HG03354 (cell line): ENCODE measurements around the gene TMED10.
"Not testable (repeated sequence)": the region's sequence is repeated elsewhere in the genome, so short reads cannot be mapped to it uniquely, and the experiment has no call there.

Experiments
- ATAC-seq: cut with Tn5 transposase; IDR thresholded peaks from one replicate; pipeline ENCODE4 v1.9.1; 2021; ENCODE audit warnings: mild to moderate bottlenecking; ENCODE audit not compliant: unreplicated experiment, poor library complexity, severe bottlenecking

TMED10 gene

DNA sequence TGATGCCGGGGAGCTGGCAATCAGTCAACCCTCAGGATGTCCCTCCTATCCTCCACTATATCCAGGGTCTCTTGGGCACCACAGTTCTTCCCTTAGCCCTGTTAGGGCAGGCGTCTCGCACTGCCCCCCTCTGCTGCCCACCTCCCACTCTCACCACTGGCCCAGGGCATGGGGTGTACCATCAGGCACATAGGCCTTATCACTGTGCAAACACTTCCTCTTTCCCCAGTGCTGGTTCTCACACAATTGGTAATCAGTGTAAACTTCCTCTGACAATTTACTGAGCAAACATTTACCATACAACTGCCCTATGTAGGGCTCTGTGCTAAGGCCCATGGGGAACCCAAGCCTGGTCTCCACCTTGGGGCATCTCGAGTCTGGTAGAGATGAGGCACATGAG, 20.1 kb upstream of the TMED10 start:
- no peak for ATAC-seq

DNA sequence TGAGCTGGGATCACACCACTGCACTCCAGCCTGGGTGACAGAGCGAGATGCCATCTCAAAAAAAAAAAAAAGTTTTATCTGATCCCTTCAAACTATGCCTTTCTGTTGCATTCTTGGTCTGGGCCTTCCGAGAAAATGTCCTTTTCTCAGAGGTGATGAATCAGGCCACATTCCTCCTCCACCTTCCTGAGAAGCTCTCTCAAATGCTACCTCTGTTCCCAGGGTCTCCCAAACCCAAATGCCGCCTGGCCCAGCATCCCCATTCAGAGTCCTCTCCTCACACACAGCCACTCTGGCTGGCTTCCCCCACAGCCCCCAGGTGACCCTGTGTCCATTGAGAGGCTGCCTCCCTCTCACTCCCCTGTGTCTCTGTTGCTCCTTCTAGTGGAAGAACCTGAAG, 19.7 kb upstream of the TMED10 start:
- ATAC-seq = no peak

DNA sequence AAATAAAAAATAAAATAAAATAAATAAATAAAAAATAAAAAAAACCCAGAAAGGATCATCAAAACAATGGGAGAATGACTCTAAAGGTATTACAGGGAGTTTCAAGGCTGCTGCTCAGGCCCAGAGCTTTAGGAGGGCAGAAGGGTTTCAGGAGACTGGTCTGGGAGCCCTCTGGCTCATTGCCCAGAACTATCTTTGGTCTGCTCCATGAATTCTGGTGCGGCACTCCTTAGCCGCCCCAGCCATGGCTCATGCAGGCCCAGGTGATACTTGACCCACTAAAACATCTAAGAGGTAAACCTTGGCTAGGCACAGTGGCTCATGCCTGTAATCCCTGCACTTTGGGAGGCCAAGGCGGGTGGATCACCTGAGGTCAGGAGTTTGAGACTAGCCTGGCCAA, 14.7 kb upstream of the TMED10 start:
- ATAC-seq = no peak

DNA sequence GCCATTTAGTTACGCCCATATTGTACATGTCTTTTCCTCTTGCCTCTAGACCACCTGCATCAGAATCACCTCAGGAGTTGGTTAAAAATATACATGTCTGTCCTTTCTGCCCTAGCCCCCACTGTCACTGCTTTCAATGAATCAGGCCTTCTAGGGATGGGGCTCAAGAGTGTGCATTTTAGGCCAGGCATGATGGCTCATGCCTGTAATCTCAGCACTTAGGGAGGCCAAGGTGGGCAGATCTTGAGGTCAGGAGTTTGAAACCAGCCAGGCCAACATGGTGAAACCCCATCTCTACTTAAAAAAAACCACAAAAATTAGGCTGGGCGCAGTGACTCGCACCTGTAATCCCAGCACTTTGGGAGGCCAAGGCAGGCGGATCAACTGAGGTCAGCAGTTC, 13.6 kb upstream of the TMED10 start:
- no peak for ATAC-seq

DNA sequence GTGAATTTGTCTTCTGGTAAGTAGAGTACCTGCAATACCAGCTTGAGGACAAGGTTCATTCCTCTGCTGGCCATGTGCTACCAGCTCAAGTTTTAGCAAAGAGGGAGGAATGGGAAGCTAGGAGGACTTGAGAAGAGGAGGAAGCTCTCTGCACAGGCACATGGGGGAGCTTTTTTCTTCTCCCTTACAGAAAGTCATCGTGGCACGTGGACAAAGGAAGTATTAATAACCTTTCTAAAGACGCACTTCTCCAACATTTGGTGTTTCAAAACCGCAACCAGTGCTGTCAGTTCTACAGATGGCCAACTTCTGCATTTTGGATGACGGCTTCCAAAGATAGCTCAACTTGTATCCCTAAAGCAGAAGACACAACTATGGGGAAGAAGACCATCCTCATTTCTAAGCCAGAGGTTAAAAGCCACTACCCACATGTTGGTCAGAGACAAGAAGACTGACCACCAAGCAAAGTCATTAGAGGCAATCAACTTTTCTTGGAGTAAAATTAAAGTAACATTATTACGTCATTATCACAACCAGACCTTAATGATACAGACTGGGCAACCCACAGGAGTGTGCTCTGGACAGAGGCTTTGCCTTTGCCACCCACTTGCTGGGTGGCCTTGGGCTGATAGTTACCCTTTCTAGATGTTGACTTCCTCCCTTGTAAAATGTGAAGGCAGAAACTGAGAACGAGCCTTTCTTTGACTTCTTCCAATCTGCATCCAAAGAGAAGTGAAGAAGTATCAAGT, 12.3 kb upstream of the TMED10 start:
- no peak for ATAC-seq

DNA sequence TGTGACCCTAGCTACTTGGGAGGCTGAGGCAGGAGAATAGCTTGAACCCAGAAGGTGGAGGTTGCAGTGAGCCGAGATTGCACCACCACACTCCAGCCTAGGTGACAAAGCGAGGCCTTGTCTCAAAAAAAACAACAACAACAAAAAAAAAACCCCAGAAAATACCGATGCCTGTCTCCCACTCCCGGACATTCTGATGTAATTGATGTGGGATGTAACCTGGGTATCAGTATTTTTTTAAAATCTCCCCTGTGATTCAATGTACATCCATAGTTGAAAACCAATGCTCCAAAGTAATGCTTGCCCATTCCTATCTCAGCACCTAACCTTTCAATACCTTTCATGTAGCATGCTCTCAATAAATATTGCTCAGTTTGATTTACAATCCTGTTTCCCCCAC, 11.7 kb upstream of the TMED10 start:
- no peak for ATAC-seq

- ATAC-seq = no peak
These were observed 10.5 kb upstream of the TMED10 start for GRCh38 chr14:75186953-75187352.

DNA sequence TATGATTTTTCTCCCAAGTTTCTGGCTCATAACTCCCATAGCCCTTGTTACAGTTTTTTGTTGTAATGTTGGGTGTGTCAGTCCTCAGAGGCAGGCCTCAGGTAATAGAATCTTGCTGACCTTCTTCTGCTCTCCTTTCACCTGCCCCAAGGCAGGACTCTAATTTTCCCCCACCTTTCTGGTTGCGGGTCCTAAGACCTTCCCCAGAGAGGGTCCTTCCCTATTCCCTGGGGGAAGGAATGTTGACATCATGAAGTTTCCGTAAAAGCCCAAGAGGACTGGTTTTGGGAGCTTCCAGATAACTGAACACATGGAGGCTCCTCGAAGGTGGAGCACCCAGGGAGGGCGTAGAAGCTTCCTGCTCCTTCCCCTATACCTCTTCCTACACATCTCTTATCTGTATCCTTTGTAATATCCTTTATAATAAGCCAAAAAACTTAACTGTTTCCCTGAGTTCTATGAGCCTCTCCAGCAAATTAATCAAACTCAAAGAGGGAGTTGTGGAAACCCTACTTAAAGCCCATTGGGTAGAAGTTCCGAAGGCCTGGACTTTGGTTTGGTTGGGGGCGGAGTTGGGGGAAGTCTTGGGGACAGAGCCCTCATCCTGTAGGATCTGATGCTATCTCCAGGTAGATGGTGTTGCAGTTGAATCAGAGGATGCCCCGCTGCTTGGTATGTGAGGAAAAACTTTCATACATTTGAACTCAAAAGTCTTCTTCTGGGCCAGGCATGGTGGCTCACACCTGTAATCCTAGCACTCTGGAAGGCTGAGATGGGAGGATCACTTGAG, 9.0 kb upstream of the TMED10 start:
- ATAC-seq = no peak

- no peak for ATAC-seq
These were observed 8.1 kb upstream of the TMED10 start for GRCh38 chr14:75184492-75184891.

DNA sequence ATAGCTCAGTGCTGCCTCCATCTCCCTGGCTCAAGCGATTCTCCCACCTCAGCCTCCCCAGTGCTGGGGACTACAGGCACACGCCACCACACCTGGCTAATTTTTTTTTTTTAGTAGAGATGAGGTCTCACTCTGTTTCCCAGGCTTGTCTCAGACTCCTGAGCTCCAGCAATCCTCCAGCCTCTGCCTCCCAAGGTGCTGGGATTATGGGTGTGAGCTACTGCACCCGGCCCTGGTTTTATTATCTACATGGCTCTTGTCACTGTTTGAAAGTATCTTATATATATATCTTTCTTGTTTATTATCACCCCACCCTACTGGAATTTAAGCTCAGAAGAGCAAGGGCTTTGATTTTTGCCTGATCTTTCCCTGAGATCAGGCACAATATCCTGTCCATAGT, 7.6 kb upstream of the TMED10 start:
- no peak for ATAC-seq

GRCh38 chr14:75183225-75183624, 6.8 kb upstream of the TMED10 start:
- ATAC-seq = no peak

DNA sequence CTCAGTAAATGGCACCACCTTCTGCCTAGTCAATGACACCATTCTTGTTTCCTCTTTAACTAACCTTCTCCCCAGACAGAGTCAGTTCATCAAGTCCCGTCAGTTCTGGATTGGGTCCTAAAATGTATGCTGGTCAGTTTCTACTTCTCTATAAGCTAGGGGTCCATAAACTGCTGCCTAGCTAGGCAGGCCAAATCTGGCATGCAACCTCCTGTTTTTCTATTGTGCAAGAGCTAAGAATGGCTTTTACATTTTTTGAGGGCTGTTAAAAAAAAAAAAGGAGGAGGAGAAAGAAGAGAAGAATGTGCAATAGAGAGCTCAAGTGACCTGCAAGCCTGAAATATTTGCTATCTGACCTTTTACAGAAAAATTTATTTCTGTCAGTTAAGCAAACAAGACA, 6.4 kb upstream of the TMED10 start:
- no peak for ATAC-seq

DNA sequence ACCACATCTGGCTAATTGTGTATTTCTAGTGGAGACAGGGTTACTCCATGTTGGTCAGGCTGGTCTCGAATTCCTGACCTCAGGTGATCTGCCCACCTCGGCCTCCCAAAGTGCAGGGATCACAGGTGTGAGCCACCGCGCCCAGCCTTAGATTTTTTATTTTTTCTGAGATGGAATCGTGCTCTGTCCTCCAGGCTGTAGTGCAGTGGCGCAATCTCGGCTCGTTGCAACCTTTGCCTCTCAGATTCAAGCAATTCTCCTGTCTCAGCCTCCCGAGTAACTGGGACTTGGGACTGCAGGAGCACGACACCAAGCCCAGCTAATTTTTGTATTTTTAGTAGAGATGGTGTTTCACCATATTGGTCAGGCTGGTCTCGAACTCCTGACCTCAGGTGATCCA, 5.8 kb upstream of the TMED10 start:
- not testable (repeated sequence) for ATAC-seq

- no peak for ATAC-seq
These were observed 5.1 kb upstream of the TMED10 start for GRCh38 chr14:75181293-75182062.

DNA sequence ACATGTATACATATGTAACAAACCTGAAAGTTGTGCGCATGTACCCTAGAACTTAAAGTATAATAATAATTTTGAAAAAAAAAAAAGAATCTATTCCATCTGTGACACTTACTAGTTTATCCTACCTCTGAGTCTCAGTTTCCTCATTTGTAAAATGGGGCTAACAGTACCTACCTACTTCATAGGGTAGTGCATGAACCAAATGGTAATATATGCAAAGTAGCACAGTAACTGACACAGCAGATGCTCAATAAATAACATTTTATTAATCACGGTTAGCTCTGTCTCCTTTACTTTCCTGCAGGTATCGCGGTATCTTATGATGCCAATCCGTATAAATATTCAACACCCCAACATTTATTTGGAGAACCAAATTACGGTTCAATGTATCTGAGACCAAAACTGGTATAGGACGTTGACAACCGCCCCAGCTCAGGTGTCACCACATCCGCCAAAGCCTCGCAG, 703 bp downstream of the TMED10 start:
- peak; percentile 21 for ATAC-seq

DNA sequence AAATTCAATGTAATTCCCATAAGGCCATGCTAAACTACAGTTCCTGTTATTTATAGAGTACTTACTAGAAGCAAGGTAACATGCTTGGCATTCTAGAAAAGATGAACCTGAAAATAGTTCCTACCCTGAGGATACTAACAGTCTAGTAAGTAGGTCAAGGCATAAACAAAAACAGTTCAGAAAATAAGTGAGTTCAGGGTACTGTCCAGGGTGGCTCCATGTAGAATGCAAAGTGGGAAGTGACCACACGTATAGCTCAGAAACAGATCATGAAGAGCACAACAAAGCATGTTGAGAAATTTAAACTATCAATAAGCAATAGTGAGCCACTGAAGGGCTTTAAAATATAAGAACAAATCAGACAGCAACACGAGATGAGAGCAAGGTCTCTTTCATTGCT, 2.3 kb downstream of the TMED10 start:
- ATAC-seq = no peak

GRCh38 chr14:75170772-75171171, 5.6 kb downstream of the TMED10 start:
- no peak for ATAC-seq

- ATAC-seq = no peak
These were observed 7.7 kb downstream of the TMED10 start for GRCh38 chr14:75168586-75169335.

GRCh38 chr14:75167325-75167724, 9.1 kb downstream of the TMED10 start:
- ATAC-seq = no peak
